H9 (cell line): ENCODE measurements around the gene SPSB3. TPM values are rescaled to one million over a fixed set of nuclear protein-coding genes. Genes with fewer than 3 reads are reported as not detected.

Experiments used
- DNase-seq: peaks from one replicate; pipeline ENCODE4 v3.0.0-alpha.2; 2017
- H2AFZ ChIP-seq: one replicate; pipeline ENCODE4 v1.6.1; 2013; ENCODE audit warnings: mild to moderate bottlenecking, low read length, control low read depth, moderate library complexity
- H2AK5ac ChIP-seq: 2 replicates; pipeline ENCODE4 v1.6.1; 2013; ENCODE audit warnings: low read length, control low read depth, mixed read lengths; ENCODE audit not compliant: insufficient read length
- H2BK120ac ChIP-seq: one replicate; pipeline ENCODE4 v1.6.1; 2013; ENCODE audit warnings: low read depth, mild to moderate bottlenecking, low read length, control low read depth, inconsistent platforms; ENCODE audit not compliant: poor library complexity, severe bottlenecking
- H2BK12ac ChIP-seq: 2 replicates; pipeline ENCODE4 v1.6.1; 2013; ENCODE audit warnings: low read length, control low read depth, mixed read lengths, low read depth; ENCODE audit not compliant: insufficient read length
- H2BK15ac ChIP-seq: 2 replicates; pipeline ENCODE4 v1.6.1; 2013; ENCODE audit warnings: low read depth, low read length, control low read depth
- H2BK20ac ChIP-seq: one replicate; pipeline ENCODE4 v1.6.1; 2013; ENCODE audit warnings: low read depth, mild to moderate bottlenecking, low read length, control low read depth, inconsistent platforms; ENCODE audit not compliant: poor library complexity, severe bottlenecking
- H2BK5ac ChIP-seq: 2 replicates; pipeline ENCODE4 v1.6.1; 2013; ENCODE audit warnings: low read length, control low read depth, mixed read lengths; ENCODE audit not compliant: insufficient read length
- H3K14ac ChIP-seq: 2 replicates; pipeline ENCODE4 v1.6.1; 2013; ENCODE audit warnings: low read length, control low read depth; ENCODE audit not compliant: insufficient read depth
- H3K18ac ChIP-seq: 2 replicates; pipeline ENCODE4 v1.6.1; 2013; ENCODE audit warnings: low read depth, mild to moderate bottlenecking, mixed read lengths, low read length, control low read depth; ENCODE audit not compliant: insufficient read length
- H3K23ac ChIP-seq: 2 replicates; pipeline ENCODE4 v1.6.1; 2013; ENCODE audit warnings: low read length, control low read depth, mixed read lengths, low read depth; ENCODE audit not compliant: insufficient read length
- H3K23me2 ChIP-seq: 2 replicates; pipeline ENCODE4 v1.6.1; 2013; ENCODE audit warnings: low read depth, mild to moderate bottlenecking, mixed read lengths, low read length, control low read depth; ENCODE audit not compliant: insufficient read length, poor library complexity, severe bottlenecking
- H3K27ac ChIP-seq: 2 replicates; pipeline ENCODE4 v1.5.1; 2013; ENCODE audit warnings: low read length, control low read depth, mixed read lengths, low read depth; ENCODE audit not compliant: insufficient read length
- H3K27me3 ChIP-seq: 2 replicates; pipeline ENCODE4 v1.6.1; 2013; ENCODE audit warnings: low read length, control low read depth, inconsistent platforms; ENCODE audit not compliant: insufficient read depth
- H3K4ac ChIP-seq: 2 replicates; pipeline ENCODE4 v1.6.1; 2013; ENCODE audit warnings: low read depth, mild to moderate bottlenecking, control low read depth, inconsistent platforms, low read length, moderate library complexity
- H3K4me1 ChIP-seq: 2 replicates; pipeline ENCODE4 v1.6.1; 2013; ENCODE audit warnings: low read length, control low read depth, inconsistent platforms; ENCODE audit not compliant: insufficient read depth
- H3K4me2 ChIP-seq: 2 replicates; pipeline ENCODE4 v1.6.1; 2013; ENCODE audit warnings: low read length, control low read depth, mixed read lengths; ENCODE audit not compliant: insufficient read length, insufficient read depth
- H3K56ac ChIP-seq: 2 replicates; pipeline ENCODE4 v1.6.1; 2013; ENCODE audit warnings: low read depth, mild to moderate bottlenecking, mixed read lengths, low read length, control low read depth; ENCODE audit not compliant: insufficient read length
- H3K79me1 ChIP-seq: 2 replicates; pipeline ENCODE4 v1.6.1; 2013; ENCODE audit warnings: low read depth, mild to moderate bottlenecking, moderate library complexity, low read length, control low read depth, inconsistent platforms; ENCODE audit not compliant: insufficient read depth, poor library complexity, severe bottlenecking
- H3K79me2 ChIP-seq: 2 replicates; pipeline ENCODE4 v1.6.1; 2013; ENCODE audit warnings: low read length, control low read depth, inconsistent platforms; ENCODE audit not compliant: insufficient read depth
- H3K9ac ChIP-seq: 2 replicates; pipeline ENCODE4 v1.6.1; 2013; ENCODE audit warnings: low read length, control low read depth, mixed read lengths; ENCODE audit not compliant: insufficient read length; ENCODE audit errors: extremely low read depth
- H3K9me3 ChIP-seq: one replicate; pipeline ENCODE4 v1.6.1; 2013; ENCODE audit warnings: low read depth, low read length, inconsistent platforms; ENCODE audit not compliant: control insufficient read depth
- H3T11ph ChIP-seq: one replicate; pipeline ENCODE4 v1.6.1; 2013; ENCODE audit warnings: mild to moderate bottlenecking, low read length, control low read depth, inconsistent platforms
- H4K20me1 ChIP-seq: one replicate; pipeline ENCODE4 v1.6.1; 2013; ENCODE audit not compliant: control insufficient read depth, insufficient read length, insufficient read depth
- H4K5ac ChIP-seq: 2 replicates; pipeline ENCODE4 v1.6.1; 2013; ENCODE audit warnings: low read depth, mild to moderate bottlenecking, mixed read lengths, low read length, control low read depth; ENCODE audit not compliant: insufficient read length
- H4K8ac ChIP-seq: replicated peaks from 2 replicates; pipeline ENCODE4 v1.6.1; 2013; ENCODE audit warnings: low read length, control low read depth, mixed read lengths, low read depth; ENCODE audit not compliant: insufficient read length
- H4K91ac ChIP-seq: 2 replicates; pipeline ENCODE4 v1.6.1; 2013; ENCODE audit warnings: low read depth, mild to moderate bottlenecking, moderate library complexity, mixed read lengths, low read length, control low read depth; ENCODE audit not compliant: insufficient read length
- H3K27ac Mint-ChIP-seq, 3 experiments: 2 replicates in 2 of 3; 3 replicates in 1 of 3; pipeline ENCODE4 v1.8.0; 2020 to 2021; ENCODE audit warnings: mixed read lengths in 3 of 3, mild to moderate bottlenecking in 1 of 3, moderate library complexity in 1 of 3
- H3K27me3 Mint-ChIP-seq: 2 replicates; pipeline ENCODE4 v1.8.0; 2021; ENCODE audit warnings: low read depth, mild to moderate bottlenecking, moderate library complexity, mixed read lengths
- H3K36me3 Mint-ChIP-seq, 3 experiments: 2 replicates in 2 of 3; 3 replicates in 1 of 3; pipeline ENCODE4 v1.8.0; 2020 to 2021; ENCODE audit warnings: low read depth in 3 of 3, mixed read lengths in 3 of 3; ENCODE audit not compliant: insufficient read depth in 1 of 3
- H3K4me1 Mint-ChIP-seq, 2 experiments: 2 replicates each; pipeline ENCODE4 v1.8.0; 2020; ENCODE audit warnings: mixed read lengths in 2 of 2
- H3K4me3 Mint-ChIP-seq, 2 experiments: 2 replicates in 1 of 2; 3 replicates in 1 of 2; pipeline ENCODE4 v1.8.0; 2020 to 2021; ENCODE audit warnings: mild to moderate bottlenecking in 2 of 2, mixed read lengths in 2 of 2, moderate library complexity in 1 of 2
- H3K9me3 Mint-ChIP-seq, 2 experiments: 2 replicates in 1 of 2; 3 replicates in 1 of 2; pipeline ENCODE4 v1.8.0; 2020; ENCODE audit warnings: mild to moderate bottlenecking in 2 of 2, mixed read lengths in 2 of 2, moderate library complexity in 1 of 2
- CTCF ChIP-seq: fragments of 200-600 bp; sonication (generic); conservative IDR thresholded peaks from 3 replicates; pipeline ENCODE4 v1.8.0; 2021; ENCODE audit warnings: antibody characterized with exemption, mild to moderate bottlenecking
- WGBS: extraction: QIAGEN DNeasy Blood & Tissue Kit; methylation state at CpG from one replicate; pipeline ENCODE4 v1.1.7; 2013; ENCODE audit warnings: missing lambda C conversion rate, low lambda C conversion rate, mixed read lengths; ENCODE audit not compliant: insufficient read length; ENCODE audit errors: extremely low coverage; 5-methylcytosine and 5-hydroxymethylcytosine counted together
- total RNA-seq: library from RNA; stranded (reverse); gene quantifications from 2 replicates; pipeline ENCODE4 v1.2.1, GENCODE V29; 2021

Gene SPSB3
- total RNA-seq, 1 experiment from 2014 or later, result 19.9 TPM

- H2BK20ac ChIP-seq, result no peak overlapping the region
- H3K79me2 ChIP-seq, result no peaks in the 10 kb centered on the region
- H4K91ac ChIP-seq, result no peak overlapping the region
- no peak overlapping the region for H3K4ac ChIP-seq
- no peak overlapping the region for H3K18ac ChIP-seq
- H2AK5ac ChIP-seq, result no peak overlapping the region
- no peak overlapping the region for H4K5ac ChIP-seq
- Mint-ChIP-seq H3K27ac (no peak overlapping the region; a peak in 1 of 7 replicates), H3K4me1 (no peaks in the 10 kb centered on the region), H3K4me3 (no peak overlapping the region), H3K27me3 (no peaks in the 10 kb centered on the region), H3K36me3 (peaks cover 0 to 32% (median 21%) of the 10 kb centered on the region in 3 experiments; a peak in 6 of 7 replicates), H3K9me3 (no peaks in the 10 kb centered on the region)
- H2BK5ac ChIP-seq, result no peak overlapping the region
- no peak overlapping the region for H4K8ac ChIP-seq
- no peaks in the 10 kb centered on the region for H3K23me2 ChIP-seq
- H3K9me3 ChIP-seq, result no peaks in the 10 kb centered on the region
- no peak overlapping the region for H3T11ph ChIP-seq
- H3K27ac ChIP-seq, result no peak overlapping the region
- H2AFZ ChIP-seq, result no peak overlapping the region
- no peaks in the 10 kb centered on the region for H3K79me1 ChIP-seq
- no peaks in the 10 kb centered on the region for H3K27me3 ChIP-seq
- H2BK15ac ChIP-seq, result no peak overlapping the region
- no peaks in the 10 kb centered on the region for H4K20me1 ChIP-seq
- no peak overlapping the region for H3K14ac ChIP-seq
- H3K23ac ChIP-seq, result no peak overlapping the region
- no peak overlapping the region for H3K9ac ChIP-seq
- H2BK12ac ChIP-seq, result no peak overlapping the region
- H3K56ac ChIP-seq, result no peak overlapping the region
- no peaks in the 10 kb centered on the region for H3K4me1 ChIP-seq
- H2BK120ac ChIP-seq, result no peak overlapping the region
- no peak for DNase-seq
- no peak overlapping the region for H3K4me2 ChIP-seq
- TF ChIP-seq CTCF, result no peak
- no CpG with 5 or more reads among the region's 12 CpGs for WGBS
Observed at GRCh38 chr16:1754204-1754603, 28.2 kb downstream of the SPSB3 start.
